K562 (cell line): ENCODE data around the gene ZNF222. TPM values are rescaled to one million over a fixed set of nuclear protein-coding genes. Genes with fewer than 3 reads are reported as not detected.

Source experiments
- ATAC-seq: fragments of 200-7000 bp; cut with Tn5 transposase; 3 replicates; pipeline ENCODE4 v1.9.1; 2020; ENCODE audit warnings: moderate library complexity
- BruUV-seq: library from RNA; stranded (reverse); fragments of 400-500 nt; replicated peaks from 2 replicates; lab custom pipeline; 2021; lab: Mats Ljungman, UMichigan
- CTCF ChIA-PET: fragments of 300-600 bp; formaldehyde crosslinking; extraction: SDS; loops from one replicate; lab custom pipeline; 2021; ENCODE audit warnings: low intra/inter-chr PET ratio; lab: Yijun Ruan, JAX
- POLR2A ChIA-PET: fragments of 300-600, 350-650 bp; sonication (Branson Sonifier 250); formaldehyde crosslinking; extraction: SDS; loops from one replicate; lab custom pipeline; 2021; ENCODE audit warnings: antibody characterized with exemption, inconsistent platforms; lab: Yijun Ruan, JAX
- DNase-seq, 4 experiments: peaks; one replicate each; pipeline versions ENCODE4 v3.0.0 to v3.0.0-alpha.2; 2011 to 2018; ENCODE audit warnings: low spot score in 3 of 4, mixed read lengths in 3 of 4; ENCODE audit errors: extremely low read depth in 1 of 4
- FAIRE-seq: peaks from 2 replicates; lab custom pipeline; 2011; peaks lifted over from hg19 to GRCh38; lab: Jason Lieb, UNC
- H2AFZ ChIP-seq: 2 replicates; pipeline ENCODE4 v1.6.0; 2011; ENCODE audit warnings: low read depth, low read length, control low read depth, inconsistent platforms
- H3K27ac ChIP-seq: fragments of 200-600 bp; 3 replicates; pipeline ENCODE4 v1.8.0; 2011; ENCODE audit warnings: low read depth, mild to moderate bottlenecking, control low read depth, inconsistent platforms, low read length, moderate library complexity, mixed read lengths; ENCODE audit errors: extremely low read depth
- H3K27me3 ChIP-seq, 2 experiments: fragments of 300-600 bp in 1 of 2; 2 replicates in 1 of 2; 3 replicates in 1 of 2; pipeline versions ENCODE4 v1.6.0 to v1.8.0; 2011; ENCODE audit warnings: inconsistent platforms in 2 of 2, low read length in 2 of 2, mild to moderate bottlenecking in 1 of 2, mixed read lengths in 1 of 2, moderate library complexity in 1 of 2; ENCODE audit not compliant: control insufficient read depth in 2 of 2, insufficient read depth in 2 of 2
- H3K36me3 ChIP-seq: fragments of 300-600 bp; 3 replicates; pipeline ENCODE4 v1.8.0; 2011; ENCODE audit warnings: mild to moderate bottlenecking, low read length, inconsistent platforms; ENCODE audit not compliant: control insufficient read depth, insufficient read depth
- H3K4me1 ChIP-seq, 2 experiments: fragments of 200-600 bp in 1 of 2; replicated peaks in 1 of 2; 2 replicates in 1 of 2; 3 replicates in 1 of 2; pipeline versions ENCODE4 v1.5.1 to v1.8.0; 2011; ENCODE audit warnings: inconsistent platforms in 2 of 2, low read length in 2 of 2, mild to moderate bottlenecking in 1 of 2, mixed read lengths in 1 of 2, moderate library complexity in 1 of 2; ENCODE audit not compliant: control insufficient read depth in 2 of 2, insufficient read depth in 2 of 2
- H3K4me2 ChIP-seq: 2 replicates; pipeline ENCODE4 v1.6.1; 2011; ENCODE audit warnings: low read length, control low read depth, inconsistent platforms, mixed read lengths; ENCODE audit not compliant: insufficient read depth
- H3K4me3 ChIP-seq: fragments of 200-600 bp; sonication (generic), shearing (Covaris generic); 2 replicates; pipeline ENCODE4 v1.5.1; 2016; ENCODE audit warnings: control low read depth, inconsistent platforms
- H3K79me2 ChIP-seq: fragments of 200-600 bp; 3 replicates; pipeline ENCODE4 v1.8.0; 2011; ENCODE audit warnings: low read length, inconsistent platforms; ENCODE audit not compliant: control insufficient read depth, insufficient read depth
- H3K9ac ChIP-seq, 2 experiments: 2 replicates each; pipeline versions ENCODE4 v1.6.0 to v1.6.1; 2011; ENCODE audit warnings: low read depth in 2 of 2, low read length in 2 of 2, control low read depth in 1 of 2, inconsistent platforms in 1 of 2, mild to moderate bottlenecking in 1 of 2, mixed read lengths in 1 of 2; ENCODE audit not compliant: insufficient read depth in 1 of 2
- H3K9me1 ChIP-seq: one replicate; pipeline ENCODE4 v1.6.0; 2011; ENCODE audit warnings: inconsistent platforms, mild to moderate bottlenecking, low read length, moderate library complexity; ENCODE audit not compliant: control insufficient read depth, insufficient read depth
- H3K9me3 ChIP-seq: replicated peaks from 2 replicates; pipeline ENCODE4 v1.5.1; 2011; ENCODE audit warnings: low read depth, low read length, inconsistent platforms; ENCODE audit not compliant: control insufficient read depth, insufficient read depth
- H4K20me1 ChIP-seq: replicated peaks from 2 replicates; pipeline ENCODE4 v1.6.1; 2011; ENCODE audit warnings: low read length, inconsistent platforms, mixed read lengths; ENCODE audit not compliant: control insufficient read depth, insufficient read depth
- ARID3B ChIP-seq: fragments of 250-450 bp; sonication (Bioruptor Pico); IDR thresholded peaks from 2 replicates; pipeline ENCODE4 v1.4.0; 2020; ENCODE audit warnings: borderline replicate concordance
- DNMT1 ChIP-seq: fragments of 450-650 bp; IDR thresholded peaks from 2 replicates; pipeline ENCODE4 v1.6.1; 2016; ENCODE audit warnings: antibody characterized with exemption, mild to moderate bottlenecking
- ELF4 ChIP-seq: fragments of 450-650 bp; formaldehyde crosslinking; IDR thresholded peaks from 2 replicates; pipeline ENCODE4 v1.4.0; 2022; ENCODE audit warnings: missing genetic modification characterization
- ETS1 ChIP-seq: conservative IDR thresholded peaks from 2 replicates; pipeline ENCODE4 v1.6.1; 2011; ENCODE audit warnings: low read depth, mild to moderate bottlenecking, low read length; ENCODE audit not compliant: control insufficient read depth
- FOSL1 ChIP-seq: fragments of 200-800 bp; sonication (Bioruptor generic); conservative IDR thresholded peaks from 2 replicates; pipeline ENCODE4 v1.6.1; 2016; ENCODE audit warnings: missing genetic modification characterization, missing compliant biosample characterization
- FOXA3 ChIP-seq, 2 experiments: fragments of 450-650 bp in 1 of 2; sonication (generic) in 1 of 2; formaldehyde crosslinking; IDR thresholded peaks in 1 of 2; conservative IDR thresholded peaks in 1 of 2; 2 replicates each; pipeline versions ENCODE4 v1.4.0 to v1.8.0; 2020 to 2022; ENCODE audit warnings: mild to moderate bottlenecking in 2 of 2, missing genetic modification reagents in 1 of 2
- NCOA2 ChIP-seq, 2 experiments: fragments of 450-650 bp; IDR thresholded peaks; 2 replicates each; pipeline ENCODE4 v1.6.1; 2018; ENCODE audit warnings: mild to moderate bottlenecking in 2 of 2, moderate library complexity in 1 of 2; ENCODE audit not compliant: partially characterized antibody in 2 of 2
- PATZ1 ChIP-seq: fragments of 250-450 bp; sonication (Bioruptor Pico); IDR thresholded peaks from 2 replicates; pipeline ENCODE4 v1.5.0; 2020; ENCODE audit warnings: mild to moderate bottlenecking, borderline replicate concordance
- PCBP2 ChIP-seq: fragments of 200-400 bp; formaldehyde crosslinking; IDR thresholded peaks from 2 replicates; pipeline ENCODE4 v1.6.1; 2018; ENCODE audit warnings: low read length, low read depth, mild to moderate bottlenecking, moderate library complexity; ENCODE audit not compliant: poor library complexity, severe bottlenecking
- RBFOX2 ChIP-seq: fragments of 200-400 bp; formaldehyde crosslinking; IDR thresholded peaks from 2 replicates; pipeline ENCODE4 v1.6.1; 2017; ENCODE audit warnings: low read depth, mild to moderate bottlenecking, low read length, moderate library complexity
- SMARCC2 ChIP-seq: fragments of 450-650 bp; IDR thresholded peaks from 2 replicates; pipeline ENCODE4 v1.6.1; 2017; ENCODE audit warnings: antibody characterized with exemption, moderate library complexity, mild to moderate bottlenecking, low read depth
- ZBTB5 ChIP-seq: fragments of 450-650 bp; IDR thresholded peaks from 2 replicates; pipeline ENCODE4 v1.6.1; 2017; ENCODE audit warnings: antibody characterized with exemption
- ZNF133 ChIP-seq: fragments of 250-450 bp; sonication (Bioruptor Pico); IDR thresholded peaks from 2 replicates; pipeline ENCODE4 v1.4.0; 2020; ENCODE audit warnings: mild to moderate bottlenecking
- ZNF212 ChIP-seq: fragments of 450-650 bp; formaldehyde crosslinking; IDR thresholded peaks from 2 replicates; pipeline ENCODE4 v1.4.0; 2020; ENCODE audit warnings: mild to moderate bottlenecking
- ZNF274 ChIP-seq: IDR thresholded peaks from 2 replicates; pipeline ENCODE4 v1.6.1; 2011; ENCODE audit warnings: low read depth, mild to moderate bottlenecking, low read length, moderate library complexity, borderline replicate concordance
- ZNF764 ChIP-seq: fragments of 250-450 bp; sonication (Bioruptor Pico); IDR thresholded peaks from 2 replicates; pipeline ENCODE4 v1.4.0; 2020; ENCODE audit warnings: low read depth, mild to moderate bottlenecking, moderate library complexity
- ZNF830 ChIP-seq: fragments of 250-450 bp; sonication (Bioruptor Pico); IDR thresholded peaks from 2 replicates; pipeline ENCODE4 v1.5.0; 2021; ENCODE audit warnings: mild to moderate bottlenecking
- WGBS: fragments of 100-300 bp; shearing (Covaris generic); methylation state at CpG from one replicate; pipeline ENCODE4 v1.1.6; 2016; ENCODE audit warnings: low coverage, mixed read lengths; ENCODE audit not compliant: insufficient coverage; ENCODE audit errors: missing lambda C conversion rate; 5-methylcytosine and 5-hydroxymethylcytosine counted together
- in situ Hi-C: fragments of 300-500 bp; cut with MboI; formaldehyde crosslinking; loops from 4 replicates; pipeline ENCODE4 v1.15.0; 2018; ENCODE audit warnings: inconsistent platforms, mixed read lengths
- intact Hi-C: fragments of 100-400 bp; cut with micrococcal nuclease; formaldehyde crosslinking; loops from 2 replicates; pipeline ENCODE4 v1.14.2; 2022
- polyA plus RNA-seq, 8 experiments: library from polyadenylated mRNA; depleted of rRNA in 4 of 8; stranded (reverse) in 5 of 8; unstranded in 3 of 8; fragments of >200 nt; fragmentation: Nextera tagmentation in 2 of 8; fragmentation: Illumina TruSeq in 1 of 8; extraction: Ambion mirVana in 2 of 8; extraction: Trizol in 1 of 8; gene quantifications; 2 replicates each; pipeline versions ENCODE4 v1.2.1 to v1.2.3, GENCODE V29; 2011 to 2014; ENCODE audit warnings: inconsistent platforms in 1 of 8, missing spikeins in 1 of 8
- total RNA-seq, 7 experiments: library from RNA; depleted of rRNA in 6 of 7; stranded (reverse); fragments of >200 nt in 6 of 7; fragmentation: Illumina TruSeq in 2 of 7; extraction: Trizol in 2 of 7; gene quantifications; 2 replicates each; pipeline versions ENCODE4 v1.2.1 to v1.2.3, GENCODE V29; 2011 to 2021; ENCODE audit warnings: low replicate concordance in 1 of 7

Gene ZNF222
- total and polyA plus RNA-seq, 9 of the 15 experiments (the other 6 are each of a cell fraction or from before 2014, with no cell fraction given) = 2.3 to 4.5 (median 3.0) TPM

GRCh38 chr19:44076325-44076724 is 51.1 kb downstream of the ZNF222 start:
- no peak for FAIRE-seq
- CTCF ChIA-PET = no interaction called here
- no peak for TF ChIP-seq ZNF133 (CRISPR knock-in tag)
- no peak for TF ChIP-seq ZNF212 (CRISPR knock-in tag)
- no peak for TF ChIP-seq PCBP2
- no peak for TF ChIP-seq ELF4
- TF ChIP-seq ZNF274 = no peak
- TF ChIP-seq ZNF830 = no peak
- TF ChIP-seq SMARCC2 = no peak
- no peak for TF ChIP-seq DNMT1
- TF ChIP-seq ETS1 = no peak
- TF ChIP-seq RBFOX2 = no peak
- TF ChIP-seq ARID3B (CRISPR knock-in tag) = no peak
- TF ChIP-seq NCOA2 (IDR thresholded peaks at IDR 0.05; ENCODE audit: partially characterized antibody in 2 of 2) = no peak
- TF ChIP-seq ZBTB5 = no peak
- TF ChIP-seq FOXA3 (CRISPR knock-in tag; conservative IDR thresholded peaks at IDR 0.05 in 1 of 2, IDR thresholded peaks at IDR 0.05 in 1 of 2) = no peak
- no peak for TF ChIP-seq FOSL1 (tag)
- TF ChIP-seq PATZ1 = no peak
- TF ChIP-seq ZNF764 = no peak

More at GRCh38 chr19:44076325-44076724, 51.1 kb downstream of the ZNF222 start:
- DNase-seq = no peak
- H3K4me3 ChIP-seq = no peak overlapping the region
- no peak overlapping the region for H2AFZ ChIP-seq
- no peak overlapping the region for H3K4me2 ChIP-seq
- no peak for ATAC-seq
- 5% methylated on average over 2 of the region's 2 CpGs for WGBS
- POLR2A ChIA-PET = no interaction called here
- in situ Hi-C loops (no loop called here), intact Hi-C loops (no loop called here)
- BruUV-seq = no TSS peak
- no peaks in the 10 kb centered on the region for H3K79me2 ChIP-seq
- peaks cover 0 to 4% of the 10 kb centered on the region in 2 experiments; a peak in 3 of 5 replicates for H3K4me1 ChIP-seq
- H3K9me3 ChIP-seq = no peaks in the 10 kb centered on the region
- H3K9ac ChIP-seq = no peak overlapping the region
- no peaks in the 10 kb centered on the region for H3K36me3 ChIP-seq
- no peaks in the 10 kb centered on the region for H3K9me1 ChIP-seq
- H3K27ac ChIP-seq = no peak overlapping the region
- H4K20me1 ChIP-seq = no peaks in the 10 kb centered on the region
- H3K27me3 ChIP-seq = no peaks in the 10 kb centered on the region
